ENCODE data around the gene STXBP5. TPM values are rescaled to one million over a fixed set of nuclear protein-coding genes. Genes with fewer than 3 reads are reported as not detected.
A peak's percentile ranks its signal among the peaks of the same experiment; 100 is the strongest.

Gene STXBP5
- total RNA-seq: 14.4 TPM
- long read RNA-seq, partial matches to known transcripts: 3 of 10 reads
- long read RNA-seq, other reads (novel, unspliced or antisense): 3 of 10 reads

- TF ChIP-seq CTCF (IDR thresholded peaks at IDR 0.05; ENCODE audit: borderline replicate concordance): no peak
- peak; percentile 58 for DNase-seq
- Histone ChIP-seq H3K27me3 (ENCODE audit: low read depth) (no peaks in the 10 kb centered on the region), H3K27ac (replicated peaks) (peak within 1 kb of the TSS; percentile 96), H3K9me3 (replicated peaks) (no peaks in the 10 kb centered on the region), H3K36me3 (no peaks in the 10 kb centered on the region), H3K4me1 (peaks cover 57% of the 10 kb centered on the region), H3K4me3 (peak within 1 kb of the TSS; percentile 84)
- intact Hi-C loops (cut with micrococcal nuclease): no loop called here
Observed at GRCh38 chr6:147204060-147204785, at the start of gene STXBP5. TSS of gene STXBP5 (plus strand) at chr6:147204417. CDS start at chr6:147204533, 116 bp downstream.

GRCh38 chr6:147154454-147154853 is 49.8 kb upstream of the STXBP5 start:
- no peak for TF ChIP-seq CTCF (IDR thresholded peaks at IDR 0.05; ENCODE audit: borderline replicate concordance)
- peaks cover 4% of the 10 kb centered on the region for H3K4me1 ChIP-seq
- intact Hi-C loops (cut with micrococcal nuclease): no loop called here

GRCh38 chr6:147156218-147156617 is 48.0 kb upstream of the STXBP5 start:
- H3K36me3 ChIP-seq: no peaks in the 10 kb centered on the region
- H3K9me3 ChIP-seq (replicated peaks): no peaks in the 10 kb centered on the region
- TF ChIP-seq CTCF (IDR thresholded peaks at IDR 0.05; ENCODE audit: borderline replicate concordance): no peak
- H3K4me1 ChIP-seq: peaks cover 4% of the 10 kb centered on the region
- no peak overlapping the region for H3K27ac ChIP-seq (replicated peaks)
- intact Hi-C loops (cut with micrococcal nuclease): no loop called here
- no peak overlapping the region for H3K4me3 ChIP-seq
- H3K27me3 ChIP-seq (ENCODE audit: low read depth): no peaks in the 10 kb centered on the region
- DNase-seq: no peak

More at GRCh38 chr6:147154454-147154853, 49.8 kb upstream of the STXBP5 start:
- no peak overlapping the region for H3K27ac ChIP-seq (replicated peaks)
- H3K36me3 ChIP-seq: no peaks in the 10 kb centered on the region
- H3K4me3 ChIP-seq: no peak overlapping the region
- H3K27me3 ChIP-seq (ENCODE audit: low read depth): no peaks in the 10 kb centered on the region
- no peaks in the 10 kb centered on the region for H3K9me3 ChIP-seq (replicated peaks)
- no peak for DNase-seq

GRCh38 chr6:147156799-147157382 is 47.3 kb upstream of the STXBP5 start:
- Histone ChIP-seq H3K27me3 (ENCODE audit: low read depth) (no peaks in the 10 kb centered on the region), H3K9me3 (replicated peaks) (no peaks in the 10 kb centered on the region), H3K4me1 (peaks cover 4% of the 10 kb centered on the region), H3K4me3 (no peak overlapping the region), H3K27ac (replicated peaks) (no peak overlapping the region), H3K36me3 (no peaks in the 10 kb centered on the region)
- no peak for DNase-seq
- intact Hi-C loops (cut with micrococcal nuclease): no loop called here
- TF ChIP-seq CTCF (IDR thresholded peaks at IDR 0.05; ENCODE audit: borderline replicate concordance): no peak

- no peak overlapping the region for H3K27ac ChIP-seq (replicated peaks)
- no peaks in the 10 kb centered on the region for H3K36me3 ChIP-seq
- intact Hi-C loops (cut with micrococcal nuclease): no loop called here
- peaks cover 4% of the 10 kb centered on the region for H3K4me1 ChIP-seq
- no peaks in the 10 kb centered on the region for H3K27me3 ChIP-seq (ENCODE audit: low read depth)
- no peak overlapping the region for H3K4me3 ChIP-seq
- H3K9me3 ChIP-seq (replicated peaks): no peaks in the 10 kb centered on the region
- DNase-seq: no peak
- no peak for TF ChIP-seq CTCF (IDR thresholded peaks at IDR 0.05; ENCODE audit: borderline replicate concordance)
Observed at GRCh38 chr6:147157930-147158329, 46.3 kb upstream of the STXBP5 start.

Measured in left ventricle myocardium inferior (tissue), 1 donor.